ENCODE measurements around the gene TRMT2A. TPM values are rescaled to one million over a fixed set of nuclear protein-coding genes. Genes with fewer than 3 reads are reported as not detected.

The TRMT2A gene
- total and polyA plus RNA-seq, 5 donors from 2014 or later = 24.5 to 75.2 (median 30.0) TPM

- Histone ChIP-seq H3K27ac (ENCODE audit: insufficient read depth, low read length, poor library complexity, severe bottlenecking) (peak overlapping the region; percentile 6), H3K27me3 (ENCODE audit: control insufficient read depth, insufficient read depth, low read length) (no peaks in the 10 kb centered on the region), H3K9me3 (ENCODE audit: control insufficient read depth in 2 of 2, low read length in 2 of 2) (no peaks in the 10 kb centered on the region), H3K4me3 (ENCODE audit: low read depth, low read length) (no peak overlapping the region), H3K4me1 (ENCODE audit: control insufficient read depth, insufficient read depth, low read length, poor library complexity, severe bottlenecking) (peaks cover 23% of the 10 kb centered on the region), H3K36me3 (ENCODE audit: control insufficient read depth, insufficient read depth, low read length) (peaks cover 23% of the 10 kb centered on the region)
- DNase-seq (no peak), ATAC-seq (ENCODE audit: low read depth in 2 of 2) (no peak)
- Mint-ChIP-seq H3K27me3 (no peaks in the 10 kb centered on the region), H3K4me1 (peaks cover 0 to 34% (median 16%) of the 10 kb centered on the region in 4 donors), H3K4me3 (peak overlapping the region in 3 of 4 donors; percentile 54 to 81 (median 77)), H3K36me3 (peaks cover 4% of the 10 kb centered on the region), H3K27ac (peak overlapping the region in 1 of 3 donors; percentile 67), H3K9me3 (no peaks in the 10 kb centered on the region)
Observed at GRCh38 chr22:20129747-20130014, 12.7 kb upstream of the TRMT2A start.

GRCh38 chr22:20128902-20129746 is 12.1 kb upstream of the TRMT2A start:
- peaks cover 4% of the 10 kb centered on the region for H3K36me3 Mint-ChIP-seq
- Histone ChIP-seq H3K9me3 (ENCODE audit: control insufficient read depth in 2 of 2, low read length in 2 of 2) (no peaks in the 10 kb centered on the region), H3K4me1 (ENCODE audit: control insufficient read depth, insufficient read depth, low read length, poor library complexity, severe bottlenecking) (peaks cover 23% of the 10 kb centered on the region), H3K27me3 (ENCODE audit: control insufficient read depth, insufficient read depth, low read length) (no peaks in the 10 kb centered on the region), H3K4me3 (ENCODE audit: low read depth, low read length) (no peak overlapping the region), H3K36me3 (ENCODE audit: control insufficient read depth, insufficient read depth, low read length) (peaks cover 24% of the 10 kb centered on the region), H3K27ac (ENCODE audit: insufficient read depth, low read length, poor library complexity, severe bottlenecking) (peak overlapping the region; percentile 38)
- H3K4me3 Mint-ChIP-seq = peak overlapping the region in 3 of 4 donors; percentile 13 to 77 (median 54)
- H3K9me3 Mint-ChIP-seq = no peaks in the 10 kb centered on the region
- ATAC-seq (ENCODE audit: low read depth in 2 of 2) (peak in 1 of 2 donors; percentile 16), DNase-seq (peak; percentile 24 to 57 (median 57))
- H3K27me3 Mint-ChIP-seq = no peaks in the 10 kb centered on the region
- H3K27ac Mint-ChIP-seq = peak overlapping the region in 2 of 3 donors; percentile 20 to 77
- peaks cover 0 to 28% (median 13%) of the 10 kb centered on the region in 4 donors for H3K4me1 Mint-ChIP-seq

DNA sequence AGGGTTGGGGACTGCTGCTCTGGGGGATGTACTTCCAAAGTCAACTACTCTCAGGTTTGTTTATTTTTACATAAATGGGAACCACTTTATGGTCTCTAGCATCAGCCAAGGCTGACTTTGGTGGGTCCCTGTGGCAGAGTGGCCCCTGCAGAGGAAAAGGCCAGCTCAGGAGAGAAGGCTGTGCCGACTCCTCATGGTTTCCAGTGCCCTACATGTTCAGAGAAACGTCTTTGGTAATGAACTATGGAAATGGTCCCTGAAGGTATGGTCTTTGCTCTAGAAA is 11.5 kb upstream of the TRMT2A start:
- Histone ChIP-seq H3K36me3 (ENCODE audit: control insufficient read depth, insufficient read depth, low read length) (peaks cover 29% of the 10 kb centered on the region), H3K4me1 (ENCODE audit: control insufficient read depth, insufficient read depth, low read length, poor library complexity, severe bottlenecking) (peaks cover 20% of the 10 kb centered on the region), H3K9me3 (ENCODE audit: control insufficient read depth in 2 of 2, low read length in 2 of 2) (no peaks in the 10 kb centered on the region), H3K4me3 (ENCODE audit: low read depth, low read length) (no peak overlapping the region), H3K27ac (ENCODE audit: insufficient read depth, low read length, poor library complexity, severe bottlenecking) (peak overlapping the region; percentile 38), H3K27me3 (ENCODE audit: control insufficient read depth, insufficient read depth, low read length) (no peaks in the 10 kb centered on the region)
- Mint-ChIP-seq H3K4me3 (peak overlapping the region in 3 of 4 donors; percentile 38 to 77 (median 63)), H3K4me1 (peaks cover 0 to 27% (median 11%) of the 10 kb centered on the region in 4 donors), H3K27me3 (no peaks in the 10 kb centered on the region), H3K27ac (peak overlapping the region in 2 of 3 donors; percentile 55 to 77), H3K9me3 (no peaks in the 10 kb centered on the region), H3K36me3 (peaks cover 4% of the 10 kb centered on the region)
- no peak for DNase-seq
- no peak for ATAC-seq (ENCODE audit: low read depth in 2 of 2)

DNA sequence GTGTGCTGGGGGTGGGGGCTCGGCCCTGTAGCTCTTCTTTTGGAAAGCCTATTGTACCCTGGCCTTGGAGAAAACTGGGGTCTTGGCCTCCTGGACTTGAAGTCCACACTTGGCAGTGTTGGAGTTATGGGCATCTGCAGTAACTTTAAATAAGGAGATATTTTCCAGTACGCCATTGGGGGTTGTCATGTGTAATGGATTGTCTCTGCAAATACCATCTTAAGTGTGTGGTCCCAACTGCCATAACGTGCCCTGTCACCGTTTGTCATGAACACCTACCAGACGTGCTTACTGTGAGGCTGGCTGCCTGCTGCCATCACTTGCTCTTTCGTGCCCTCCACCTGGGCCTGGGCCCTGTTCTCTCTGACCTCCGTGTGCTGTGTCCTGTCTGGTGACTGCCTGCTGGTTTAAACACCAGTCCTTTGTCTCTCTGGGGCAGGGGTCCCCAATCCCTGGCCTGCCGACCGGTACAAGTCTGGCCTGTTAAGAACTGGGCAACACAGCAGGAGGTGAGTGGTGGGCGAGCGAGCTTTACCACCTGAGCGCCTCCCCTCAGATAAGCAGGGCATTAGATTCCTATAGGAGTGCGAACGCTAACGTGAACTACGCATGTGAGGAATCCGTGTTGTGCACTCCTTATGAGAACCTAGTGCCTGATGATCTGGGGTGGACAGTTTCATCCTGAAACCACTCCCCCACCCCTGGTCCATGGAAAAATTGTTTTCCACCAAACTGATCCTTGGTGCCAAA is 11.0 kb upstream of the TRMT2A start:
- Mint-ChIP-seq H3K27me3 (no peaks in the 10 kb centered on the region), H3K4me3 (peak overlapping the region in 2 of 4 donors; percentile 63 to 77), H3K9me3 (no peaks in the 10 kb centered on the region), H3K4me1 (peaks cover 0 to 23% (median 8%) of the 10 kb centered on the region in 4 donors), H3K36me3 (peaks cover 4% of the 10 kb centered on the region), H3K27ac (peak overlapping the region; percentile 47 to 75 (median 55))
- peaks cover 31% of the 10 kb centered on the region for H3K36me3 ChIP-seq (ENCODE audit: control insufficient read depth, insufficient read depth, low read length)
- peaks cover 18% of the 10 kb centered on the region for H3K4me1 ChIP-seq (ENCODE audit: control insufficient read depth, insufficient read depth, low read length, poor library complexity, severe bottlenecking)
- H3K27ac ChIP-seq (ENCODE audit: insufficient read depth, low read length, poor library complexity, severe bottlenecking) = peak overlapping the region; percentile 38
- H3K4me3 ChIP-seq (ENCODE audit: low read depth, low read length) = no peak overlapping the region
- H3K9me3 ChIP-seq (ENCODE audit: control insufficient read depth in 2 of 2, low read length in 2 of 2) = no peaks in the 10 kb centered on the region
- DNase-seq (no peak), ATAC-seq (ENCODE audit: low read depth in 2 of 2) (no peak)
- H3K27me3 ChIP-seq (ENCODE audit: control insufficient read depth, insufficient read depth, low read length) = no peaks in the 10 kb centered on the region

- H3K36me3 ChIP-seq (ENCODE audit: control insufficient read depth, insufficient read depth, low read length) = peaks cover 32% of the 10 kb centered on the region
- ATAC-seq (ENCODE audit: low read depth in 2 of 2) = no peak
- H3K9me3 Mint-ChIP-seq = no peaks in the 10 kb centered on the region
- no peak overlapping the region for H3K27ac ChIP-seq (ENCODE audit: insufficient read depth, low read length, poor library complexity, severe bottlenecking)
- DNase-seq = no peak
- peaks cover 14% of the 10 kb centered on the region for H3K4me1 ChIP-seq (ENCODE audit: control insufficient read depth, insufficient read depth, low read length, poor library complexity, severe bottlenecking)
- H3K27me3 Mint-ChIP-seq = no peaks in the 10 kb centered on the region
- H3K4me1 Mint-ChIP-seq = peaks cover 0 to 17% (median 7%) of the 10 kb centered on the region in 4 donors
- peaks cover 4% of the 10 kb centered on the region for H3K36me3 Mint-ChIP-seq
- no peaks in the 10 kb centered on the region for H3K9me3 ChIP-seq (ENCODE audit: control insufficient read depth in 2 of 2, low read length in 2 of 2)
- H3K27me3 ChIP-seq (ENCODE audit: control insufficient read depth, insufficient read depth, low read length) = no peaks in the 10 kb centered on the region
- peak overlapping the region in 3 of 4 donors; percentile 17 to 77 (median 45) for H3K4me3 Mint-ChIP-seq
- H3K4me3 ChIP-seq (ENCODE audit: low read depth, low read length) = no peak overlapping the region
- H3K27ac Mint-ChIP-seq = peak overlapping the region in 1 of 3 donors; percentile 36
Observed at GRCh38 chr22:20127318-20127868, 10.4 kb upstream of the TRMT2A start.

DNA sequence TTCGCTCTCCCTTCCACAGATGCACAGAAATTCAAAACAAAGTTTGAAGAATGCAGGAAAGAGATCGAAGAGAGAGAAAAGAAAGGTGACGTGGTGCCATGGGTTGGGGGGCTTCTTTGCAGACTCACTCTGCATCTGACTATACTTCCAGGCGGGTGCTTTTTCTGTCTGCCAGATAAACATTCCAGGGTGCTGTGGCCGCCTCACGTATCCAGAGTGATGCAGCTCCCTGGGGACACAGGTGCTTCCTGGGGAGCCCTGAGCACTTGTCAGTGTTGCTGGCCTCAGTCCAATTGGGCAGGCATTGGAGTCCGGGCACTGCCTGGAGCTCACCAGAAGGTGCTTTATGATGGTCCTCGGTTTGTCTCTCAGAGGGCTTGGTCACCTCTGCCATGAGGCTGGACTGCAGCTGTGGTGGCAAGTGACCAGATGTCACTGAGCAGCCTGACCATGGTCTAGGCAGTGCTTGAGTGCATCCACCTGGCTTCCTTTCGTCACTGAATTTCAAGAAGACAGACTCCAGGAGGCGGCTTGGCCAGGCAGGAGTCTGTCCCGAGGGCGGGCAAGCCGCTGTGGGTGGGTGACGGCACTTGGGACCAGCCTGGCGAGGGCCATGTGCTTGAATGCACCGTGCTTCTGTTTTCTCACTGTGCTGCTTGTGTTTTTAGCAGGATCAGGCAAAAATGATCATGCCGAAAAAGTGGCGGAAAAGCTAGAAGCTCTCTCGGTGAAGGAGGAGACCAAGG is 9.4 kb upstream of the TRMT2A start:
- no peak for DNase-seq
- Histone ChIP-seq H3K36me3 (ENCODE audit: control insufficient read depth, insufficient read depth, low read length) (peaks cover 40% of the 10 kb centered on the region), H3K4me3 (ENCODE audit: low read depth, low read length) (no peak overlapping the region), H3K4me1 (ENCODE audit: control insufficient read depth, insufficient read depth, low read length, poor library complexity, severe bottlenecking) (peaks cover 10% of the 10 kb centered on the region), H3K27ac (ENCODE audit: insufficient read depth, low read length, poor library complexity, severe bottlenecking) (no peak overlapping the region), H3K27me3 (ENCODE audit: control insufficient read depth, insufficient read depth, low read length) (no peaks in the 10 kb centered on the region), H3K9me3 (ENCODE audit: control insufficient read depth in 2 of 2, low read length in 2 of 2) (no peaks in the 10 kb centered on the region)
- H3K4me1 Mint-ChIP-seq = peaks cover 0 to 25% (median 7%) of the 10 kb centered on the region in 4 donors
- H3K27ac Mint-ChIP-seq = peak overlapping the region in 1 of 3 donors; percentile 23
- H3K9me3 Mint-ChIP-seq = no peaks in the 10 kb centered on the region
- H3K27me3 Mint-ChIP-seq = no peaks in the 10 kb centered on the region
- no peak overlapping the region for H3K4me3 Mint-ChIP-seq
- H3K36me3 Mint-ChIP-seq = peaks cover 7% of the 10 kb centered on the region
- ATAC-seq (ENCODE audit: low read depth in 2 of 2) = no peak
